Thyroid gland (tissue), 4 donors: Measurements from ENCODE around the gene CCBE1. TPM values are rescaled to one million over a fixed set of nuclear protein-coding genes. Genes with fewer than 3 reads are reported as not detected.

ENCODE experiments used
- DNase-seq, 2 donors: peaks; one replicate each; pipeline ENCODE4 v3.0.0-alpha.2; 2019
- H3K27ac ChIP-seq, 3 donors: fragments of 200-600 bp; sonication (generic); 1 replicate in 2 of 3; 2 replicates in 1 of 3; pipeline ENCODE4 v1.5.1; 2016 to 2019; ENCODE audit warnings: mild to moderate bottlenecking in 1 of 3, moderate library complexity in 1 of 3
- H3K27me3 ChIP-seq: fragments of 200-600 bp; sonication (generic); one replicate; pipeline ENCODE4 v1.5.1; 2019
- H3K36me3 ChIP-seq, 2 donors: fragments of 200-600 bp; sonication (generic); one replicate each; pipeline ENCODE4 v1.5.1; 2016 to 2019
- H3K4me1 ChIP-seq, 2 donors: fragments of 200-600 bp; sonication (generic); one replicate each; pipeline ENCODE4 v1.5.1; 2017 to 2019
- H3K4me3 ChIP-seq, 3 donors: fragments of 200-600 bp; sonication (generic); replicated peaks in 1 of 3; 1 replicate in 2 of 3; 2 replicates in 1 of 3; pipeline ENCODE4 v1.5.1; 2016; ENCODE audit warnings: mild to moderate bottlenecking in 1 of 3
- H3K9me3 ChIP-seq: fragments of 200-600 bp; sonication (generic); one replicate; pipeline ENCODE4 v1.5.1; 2017
- POLR2A ChIP-seq, 2 donors: fragments of 450-650 bp; IDR thresholded peaks; one replicate each; pipeline ENCODE4 v1.6.1; 2017; ENCODE audit warnings: antibody characterized with exemption in 2 of 2, mild to moderate bottlenecking in 2 of 2, moderate library complexity in 1 of 2
- WGBS, 2 donors: methylation state at CpG; one replicate each; pipeline ENCODE4 v1.1.5; 2017; 5-methylcytosine and 5-hydroxymethylcytosine counted together
- intact Hi-C: fragments of 100-400 bp; cut with DNase I; formaldehyde crosslinking; loops from one replicate; pipeline ENCODE4 v1.15.1; 2023
- total RNA-seq, 4 donors: library from RNA; depleted of rRNA; stranded (reverse); fragments of >200 nt; gene quantifications; one replicate each; pipeline ENCODE4 v1.2.3, GENCODE V29; 2016
- TF ChIP-seq, protein P1 (sequence below), 6 experiments: fragments of 200-600 bp in 3 of 6; fragments of 450-650 bp in 3 of 6; sonication (generic) in 3 of 6; IDR thresholded peaks; one replicate each; pipeline ENCODE4 v1.5.1; 2016 to 2019; ENCODE audit warnings: antibody characterized with exemption in 6 of 6, mild to moderate bottlenecking in 2 of 6, inconsistent platforms in 1 of 6, moderate library complexity in 1 of 6

CCBE1 gene
- total RNA-seq, 4 donors from 2014 or later, result 0.34 to 9.0 (median 1.1) TPM

DNA sequence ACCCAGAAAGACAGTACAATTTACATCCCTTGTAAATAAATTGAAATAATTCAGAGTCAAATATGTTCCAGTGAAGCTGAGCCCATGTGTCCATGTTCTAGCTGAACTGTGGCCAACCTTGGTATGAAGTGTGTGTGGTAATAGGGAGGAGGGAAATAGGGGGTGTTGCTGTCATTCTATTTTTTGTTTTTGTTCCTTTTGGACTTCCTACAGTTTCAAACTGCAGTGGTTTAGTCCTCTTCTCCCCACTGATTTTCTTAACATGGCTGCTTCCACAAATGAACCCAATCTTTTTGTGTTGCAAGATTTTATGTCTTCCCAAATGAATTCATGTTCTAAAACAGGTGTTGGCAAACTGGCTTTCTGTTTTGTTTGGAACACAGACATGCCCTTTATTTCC is 156.9 kb downstream of the CCBE1 start:
- Histone ChIP-seq H3K27me3 (no peaks in the 10 kb centered on the region), H3K36me3 (no peaks in the 10 kb centered on the region), H3K4me3 (no peak overlapping the region), H3K27ac (no peak overlapping the region), H3K9me3 (no peaks in the 10 kb centered on the region), H3K4me1 (no peaks in the 10 kb centered on the region)
- TF ChIP-seq, protein P1, sequence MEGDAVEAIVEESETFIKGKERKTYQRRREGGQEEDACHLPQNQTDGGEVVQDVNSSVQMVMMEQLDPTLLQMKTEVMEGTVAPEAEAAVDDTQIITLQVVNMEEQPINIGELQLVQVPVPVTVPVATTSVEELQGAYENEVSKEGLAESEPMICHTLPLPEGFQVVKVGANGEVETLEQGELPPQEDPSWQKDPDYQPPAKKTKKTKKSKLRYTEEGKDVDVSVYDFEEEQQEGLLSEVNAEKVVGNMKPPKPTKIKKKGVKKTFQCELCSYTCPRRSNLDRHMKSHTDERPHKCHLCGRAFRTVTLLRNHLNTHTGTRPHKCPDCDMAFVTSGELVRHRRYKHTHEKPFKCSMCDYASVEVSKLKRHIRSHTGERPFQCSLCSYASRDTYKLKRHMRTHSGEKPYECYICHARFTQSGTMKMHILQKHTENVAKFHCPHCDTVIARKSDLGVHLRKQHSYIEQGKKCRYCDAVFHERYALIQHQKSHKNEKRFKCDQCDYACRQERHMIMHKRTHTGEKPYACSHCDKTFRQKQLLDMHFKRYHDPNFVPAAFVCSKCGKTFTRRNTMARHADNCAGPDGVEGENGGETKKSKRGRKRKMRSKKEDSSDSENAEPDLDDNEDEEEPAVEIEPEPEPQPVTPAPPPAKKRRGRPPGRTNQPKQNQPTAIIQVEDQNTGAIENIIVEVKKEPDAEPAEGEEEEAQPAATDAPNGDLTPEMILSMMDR (IDR thresholded peaks at IDR 0.05), result no peak
- no peak for TF ChIP-seq POLR2A (IDR thresholded peaks at IDR 0.05)
- intact Hi-C loops, result no loop called here
- no peak for DNase-seq

DNA sequence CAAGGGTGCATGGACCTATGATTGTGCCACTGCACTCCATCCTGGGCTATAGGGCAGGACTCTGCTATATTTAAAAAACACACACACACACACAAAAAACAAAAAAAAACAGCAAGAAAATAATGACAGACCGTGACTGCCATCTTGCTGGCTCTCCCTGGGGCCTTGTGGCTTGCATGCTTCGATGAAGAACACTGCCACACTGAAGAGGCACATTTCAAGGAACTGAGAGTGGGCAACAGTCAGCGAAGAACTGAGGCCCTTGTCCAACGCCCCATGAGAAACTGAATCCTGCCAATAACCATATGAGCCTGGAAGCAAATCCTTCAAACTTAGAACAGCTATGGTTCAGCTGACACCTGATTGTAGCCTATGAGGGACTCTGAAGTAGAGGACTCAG is 158.1 kb downstream of the CCBE1 start:
- DNase-seq, result no peak
- Histone ChIP-seq H3K9me3 (no peaks in the 10 kb centered on the region), H3K4me1 (no peaks in the 10 kb centered on the region), H3K36me3 (no peaks in the 10 kb centered on the region), H3K27ac (no peak overlapping the region), H3K27me3 (no peaks in the 10 kb centered on the region), H3K4me3 (no peak overlapping the region)
- 86 to 87% methylated on average over 4 of the region's 4 CpGs for whole genome bisulfite sequencing, 2 donors
- TF ChIP-seq, protein P1 (IDR thresholded peaks at IDR 0.05), result no peak
- TF ChIP-seq POLR2A (IDR thresholded peaks at IDR 0.05), result no peak
- intact Hi-C loops, result no loop called here

DNA sequence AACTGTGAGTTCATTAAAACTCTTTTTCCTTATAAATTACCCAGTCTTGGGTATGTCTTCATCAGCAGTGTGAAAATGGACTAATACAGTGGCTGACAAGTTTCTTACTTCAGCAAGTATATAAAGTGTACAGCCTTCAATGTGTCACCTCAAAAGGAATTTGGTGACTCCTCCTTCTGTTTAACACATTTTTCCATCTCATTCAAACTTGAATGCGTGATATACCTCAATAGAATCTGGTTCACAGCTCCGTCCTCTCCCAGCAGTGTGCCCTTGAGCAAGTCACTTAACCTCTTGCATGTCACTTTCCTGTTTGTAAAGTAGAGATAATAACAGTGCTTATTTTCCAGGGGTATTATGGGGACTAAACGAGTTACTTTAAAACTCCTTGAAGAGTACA is 159.6 kb downstream of the CCBE1 start:
- TF ChIP-seq POLR2A (IDR thresholded peaks at IDR 0.05), result no peak
- TF ChIP-seq, protein P1 (IDR thresholded peaks at IDR 0.05), result no peak
- Histone ChIP-seq H3K36me3 (no peaks in the 10 kb centered on the region), H3K4me1 (no peaks in the 10 kb centered on the region), H3K27ac (no peak overlapping the region), H3K4me3 (no peak overlapping the region), H3K9me3 (no peaks in the 10 kb centered on the region), H3K27me3 (no peaks in the 10 kb centered on the region)
- DNase-seq, result no peak
- 80 to 90% methylated on average over 3 of the region's 3 CpGs for whole genome bisulfite sequencing, 2 donors
- intact Hi-C loops, result no loop called here

DNA sequence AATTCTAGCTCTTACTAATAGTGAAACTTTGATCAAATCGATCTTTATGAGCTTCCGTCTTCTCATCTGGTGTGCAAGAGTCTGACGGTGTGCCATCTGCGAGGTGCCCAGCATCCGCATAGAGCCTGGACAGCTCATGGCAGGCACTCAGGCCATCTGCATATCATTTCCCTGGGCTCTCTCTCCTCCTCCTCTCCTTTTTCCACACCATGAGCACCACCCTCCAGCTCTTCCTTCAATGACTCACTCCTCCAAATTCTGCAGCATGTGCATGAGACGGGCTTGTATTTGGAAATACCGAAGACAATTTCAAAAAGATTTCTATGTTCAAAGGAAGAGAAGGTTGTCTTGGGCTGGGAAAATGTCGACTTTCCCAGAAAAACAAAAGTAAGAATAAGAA is 161.1 kb downstream of the CCBE1 start:
- TF ChIP-seq, protein P1 (IDR thresholded peaks at IDR 0.05), result no peak
- no peak for TF ChIP-seq POLR2A (IDR thresholded peaks at IDR 0.05)
- Histone ChIP-seq H3K4me3 (no peak overlapping the region), H3K27ac (no peak overlapping the region), H3K4me1 (no peaks in the 10 kb centered on the region), H3K9me3 (no peaks in the 10 kb centered on the region), H3K27me3 (no peaks in the 10 kb centered on the region), H3K36me3 (no peaks in the 10 kb centered on the region)
- DNase-seq, result no peak
- WGBS, 2 donors, result 90 to 93% methylated on average over 8 of the region's 8 CpGs
- intact Hi-C loops, result no loop called here

DNA sequence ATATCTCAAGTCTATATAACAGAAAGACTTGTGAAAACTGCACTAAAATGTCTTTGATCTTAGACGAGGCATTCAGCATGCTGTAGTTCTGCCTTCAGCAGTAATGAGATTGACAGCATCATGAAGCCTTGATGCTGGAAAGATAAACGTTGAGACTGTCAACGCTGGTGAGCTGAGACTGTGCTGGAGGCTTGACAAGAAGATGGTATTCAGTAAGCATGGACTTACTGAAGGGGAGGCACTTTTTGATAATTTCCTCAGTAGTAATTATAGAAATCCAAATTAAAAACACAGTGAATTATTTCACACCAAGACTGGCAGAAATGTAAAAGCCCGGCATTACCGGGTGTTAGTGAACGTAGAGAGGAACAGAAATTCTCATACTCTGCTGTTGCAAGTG is 162.2 kb downstream of the CCBE1 start:
- no peaks in the 10 kb centered on the region for H3K9me3 ChIP-seq
- no peaks in the 10 kb centered on the region for H3K27me3 ChIP-seq
- H3K4me3 ChIP-seq, result no peak overlapping the region
- H3K4me1 ChIP-seq, result no peaks in the 10 kb centered on the region
- intact Hi-C loops, result no loop called here
- no peak overlapping the region for H3K27ac ChIP-seq
- TF ChIP-seq POLR2A (IDR thresholded peaks at IDR 0.05), result no peak
- TF ChIP-seq, protein P1 (IDR thresholded peaks at IDR 0.05), result no peak
- no peak for DNase-seq
- 68 to 75% methylated on average over 6 of the region's 6 CpGs for WGBS, 2 donors
- H3K36me3 ChIP-seq, result no peaks in the 10 kb centered on the region
